T-helper 1 cell treated with Interleukin-12 subunit alpha and Interleukin-12 subunit beta and Interleukin-4 antibody, amounts not matched to agents 30 μg/mL and 1 μg/mL, for 36 hours (primary cell): Measurements from ENCODE around the gene PTPRN2.
"Not testable (repeated sequence)": the region's sequence is repeated elsewhere in the genome, so short reads cannot be mapped to it uniquely, and the experiment has no call there.

Experiments
- H3K27ac Mint-ChIP-seq: one replicate; pipeline ENCODE4 v1.8.0; 2021; ENCODE audit warnings: mild to moderate bottlenecking, mixed read lengths
- H3K27me3 Mint-ChIP-seq: one replicate; pipeline ENCODE4 v1.8.0; 2021; ENCODE audit warnings: low read depth, mixed read lengths
- H3K36me3 Mint-ChIP-seq: one replicate; pipeline ENCODE4 v1.8.0; 2021; ENCODE audit warnings: low read depth, mixed read lengths
- H3K4me1 Mint-ChIP-seq: one replicate; pipeline ENCODE4 v1.8.0; 2021; ENCODE audit warnings: low read depth, mixed read lengths
- H3K4me3 Mint-ChIP-seq: one replicate; pipeline ENCODE4 v1.8.0; 2021; ENCODE audit warnings: mild to moderate bottlenecking, moderate library complexity, mixed read lengths
- H3K9me3 Mint-ChIP-seq: one replicate; pipeline ENCODE4 v1.8.0; 2021; ENCODE audit warnings: mixed read lengths

The PTPRN2 gene

DNA sequence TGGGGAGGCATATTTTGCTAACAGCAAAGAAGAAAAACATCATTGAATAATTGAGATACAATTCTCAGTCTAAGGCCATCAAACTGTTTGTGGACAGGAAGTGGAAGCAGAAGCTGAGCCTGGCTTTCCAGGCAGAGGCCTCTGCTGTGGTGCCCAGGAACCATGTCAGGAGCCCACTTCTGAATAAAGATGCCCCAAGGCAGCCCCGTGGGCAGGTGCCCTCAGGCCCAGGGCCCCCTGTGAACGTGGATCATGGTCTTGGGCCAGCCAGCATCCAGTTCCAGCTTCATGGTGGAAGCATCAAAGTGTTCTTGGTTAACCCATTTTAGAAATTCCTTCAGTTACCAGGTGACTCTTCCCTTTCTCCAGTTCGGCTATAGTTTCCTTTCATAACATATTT, 346.8 kb downstream of the PTPRN2 start:
- Mint-ChIP-seq H3K27me3 (no peaks in the 10 kb centered on the region), H3K27ac (no peak overlapping the region), H3K9me3 (no peaks in the 10 kb centered on the region), H3K4me1 (no peaks in the 10 kb centered on the region), H3K36me3 (no peaks in the 10 kb centered on the region), H3K4me3 (no peak overlapping the region)

DNA sequence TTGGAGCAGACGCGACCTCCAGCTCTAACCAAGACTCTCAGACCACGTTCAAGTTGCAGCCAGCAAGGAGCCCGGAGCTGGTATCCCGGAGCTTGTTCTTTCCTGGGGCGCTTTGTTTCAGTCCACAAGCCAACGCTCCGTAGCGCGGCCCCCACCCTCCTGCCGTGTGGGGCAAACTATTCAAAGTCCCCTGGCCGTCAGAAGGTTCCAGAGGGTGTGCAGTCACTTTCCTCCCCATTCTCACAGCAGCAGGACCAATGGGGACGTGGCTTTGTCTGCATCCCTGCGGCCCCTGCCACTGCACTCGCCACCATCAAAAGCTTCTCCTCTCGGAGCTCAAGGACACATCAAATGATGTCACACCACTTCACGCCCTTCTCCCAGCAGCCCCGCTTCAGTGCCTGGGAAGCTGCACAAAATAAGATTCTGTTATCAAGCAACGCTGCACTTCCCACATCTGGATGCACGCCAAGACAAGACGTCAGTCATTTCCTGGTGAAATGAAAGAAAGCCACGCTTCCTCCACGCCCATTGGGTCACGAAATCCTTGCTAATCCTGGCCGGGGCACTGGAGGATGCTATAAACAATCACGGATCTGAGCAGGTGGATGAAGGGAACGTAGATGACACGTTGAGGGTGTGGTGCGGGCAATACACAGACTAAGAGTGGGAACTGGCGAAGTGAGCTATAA, 348.2 kb downstream of the PTPRN2 start:
- H3K36me3 Mint-ChIP-seq: no peaks in the 10 kb centered on the region
- peaks cover 5% of the 10 kb centered on the region for H3K9me3 Mint-ChIP-seq
- H3K4me1 Mint-ChIP-seq: no peaks in the 10 kb centered on the region
- no peak overlapping the region for H3K27ac Mint-ChIP-seq
- no peaks in the 10 kb centered on the region for H3K27me3 Mint-ChIP-seq
- no peak overlapping the region for H3K4me3 Mint-ChIP-seq

DNA sequence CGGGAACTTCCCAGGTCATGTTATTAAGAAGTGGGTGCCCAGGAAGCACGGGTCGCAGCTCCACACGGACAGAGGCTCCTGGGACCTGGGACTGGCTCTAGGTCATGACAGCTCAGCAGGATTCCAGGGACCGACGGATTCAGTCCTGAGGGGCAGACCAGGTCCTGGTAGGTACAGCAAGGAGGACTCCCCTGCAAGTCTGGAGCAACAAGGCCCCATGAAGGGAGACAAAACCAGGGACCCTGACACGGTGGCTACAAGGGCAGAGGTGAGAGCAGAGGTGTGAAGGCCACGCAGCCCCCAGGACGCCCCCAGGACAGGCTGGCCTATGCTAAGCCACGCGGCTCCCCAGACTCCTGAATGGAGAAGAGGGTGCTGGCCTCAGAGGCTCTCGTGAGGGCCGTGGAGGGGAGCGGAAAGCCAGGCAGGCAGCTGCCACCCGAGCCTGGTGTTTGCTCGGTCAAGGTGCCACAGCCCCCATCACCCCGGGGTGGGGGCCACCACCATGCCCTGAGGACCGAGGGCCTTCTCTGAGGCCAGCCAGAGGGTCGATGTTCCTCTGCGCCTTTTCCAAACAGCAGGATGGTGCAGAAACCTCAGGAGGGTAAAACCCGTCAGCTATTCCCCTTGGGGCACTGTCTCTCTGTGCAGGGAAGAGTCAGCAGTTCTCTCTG, 348.9 kb downstream of the PTPRN2 start:
- no peak overlapping the region for H3K27ac Mint-ChIP-seq
- peaks cover 12% of the 10 kb centered on the region for H3K9me3 Mint-ChIP-seq
- H3K4me1 Mint-ChIP-seq: no peaks in the 10 kb centered on the region
- no peaks in the 10 kb centered on the region for H3K27me3 Mint-ChIP-seq
- no peak overlapping the region for H3K4me3 Mint-ChIP-seq
- H3K36me3 Mint-ChIP-seq: no peaks in the 10 kb centered on the region

- Mint-ChIP-seq H3K27me3 (no peaks in the 10 kb centered on the region), H3K27ac (no peak overlapping the region), H3K9me3 (peaks cover 16% of the 10 kb centered on the region), H3K36me3 (no peaks in the 10 kb centered on the region), H3K4me1 (no peaks in the 10 kb centered on the region), H3K4me3 (no peak overlapping the region)
Measured at GRCh38 chr7:158237672-158238335, 349.8 kb downstream of the PTPRN2 start.

GRCh38 chr7:158236400-158236799, 351.2 kb downstream of the PTPRN2 start:
- Mint-ChIP-seq H3K27me3 (no peaks in the 10 kb centered on the region), H3K36me3 (no peaks in the 10 kb centered on the region), H3K4me3 (no peak overlapping the region), H3K9me3 (peaks cover 22% of the 10 kb centered on the region), H3K4me1 (no peaks in the 10 kb centered on the region), H3K27ac (no peak overlapping the region)

GRCh38 chr7:158235862-158236261, 351.8 kb downstream of the PTPRN2 start:
- Mint-ChIP-seq H3K4me1 (no peaks in the 10 kb centered on the region), H3K36me3 (no peaks in the 10 kb centered on the region), H3K9me3 (peaks cover 22% of the 10 kb centered on the region), H3K27me3 (no peaks in the 10 kb centered on the region), H3K4me3 (no peak overlapping the region), H3K27ac (no peak overlapping the region)

GRCh38 chr7:158229945-158230344, 357.7 kb downstream of the PTPRN2 start:
- H3K4me1 Mint-ChIP-seq: no peaks in the 10 kb centered on the region
- no peaks in the 10 kb centered on the region for H3K27me3 Mint-ChIP-seq
- H3K9me3 Mint-ChIP-seq: peaks cover 35% of the 10 kb centered on the region
- H3K4me3 Mint-ChIP-seq: no peak overlapping the region
- H3K36me3 Mint-ChIP-seq: no peaks in the 10 kb centered on the region
- H3K27ac Mint-ChIP-seq: no peak overlapping the region

DNA sequence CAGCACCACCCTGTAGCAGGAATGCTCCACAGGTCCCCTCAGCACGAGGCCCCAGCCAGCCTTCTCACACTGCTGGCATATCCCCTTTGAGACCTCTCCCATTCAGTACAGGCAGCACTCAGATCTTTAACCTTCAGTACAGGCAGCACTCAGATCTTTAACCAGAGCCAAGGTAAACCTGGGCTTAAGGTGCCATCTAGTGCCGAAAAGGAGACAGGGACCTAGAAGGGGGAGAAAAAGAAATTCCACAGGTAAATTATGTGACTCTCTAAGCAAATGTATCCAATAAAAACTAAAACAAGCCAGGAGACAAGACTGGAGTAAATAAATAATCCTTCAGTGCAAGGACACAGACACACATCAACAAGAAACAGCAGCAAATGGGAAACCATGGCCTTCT, 358.6 kb downstream of the PTPRN2 start:
- Mint-ChIP-seq H3K27me3 (no peaks in the 10 kb centered on the region), H3K36me3 (no peaks in the 10 kb centered on the region), H3K4me1 (no peaks in the 10 kb centered on the region), H3K4me3 (no peak overlapping the region), H3K27ac (no peak overlapping the region), H3K9me3 (peaks cover 31% of the 10 kb centered on the region)

- H3K4me3 Mint-ChIP-seq: no peak overlapping the region
- no peaks in the 10 kb centered on the region for H3K36me3 Mint-ChIP-seq
- H3K9me3 Mint-ChIP-seq: peaks cover 28% of the 10 kb centered on the region
- no peaks in the 10 kb centered on the region for H3K27me3 Mint-ChIP-seq
- no peak overlapping the region for H3K27ac Mint-ChIP-seq
- H3K4me1 Mint-ChIP-seq: no peaks in the 10 kb centered on the region
Measured at GRCh38 chr7:158228131-158228530, 359.5 kb downstream of the PTPRN2 start.

- H3K27me3 Mint-ChIP-seq: no peaks in the 10 kb centered on the region
- no peak overlapping the region for H3K27ac Mint-ChIP-seq
- no peaks in the 10 kb centered on the region for H3K4me1 Mint-ChIP-seq
- H3K9me3 Mint-ChIP-seq: peaks cover 23% of the 10 kb centered on the region
- H3K4me3 Mint-ChIP-seq: no peak overlapping the region
- H3K36me3 Mint-ChIP-seq: no peaks in the 10 kb centered on the region
Measured at GRCh38 chr7:158227258-158227984, 360.2 kb downstream of the PTPRN2 start.

- Mint-ChIP-seq H3K4me3 (no peak overlapping the region), H3K27me3 (no peaks in the 10 kb centered on the region), H3K36me3 (no peaks in the 10 kb centered on the region), H3K9me3 (peaks cover 11% of the 10 kb centered on the region), H3K27ac (no peak overlapping the region), H3K4me1 (no peaks in the 10 kb centered on the region)
Measured at GRCh38 chr7:158216198-158216597, 371.4 kb downstream of the PTPRN2 start.

DNA sequence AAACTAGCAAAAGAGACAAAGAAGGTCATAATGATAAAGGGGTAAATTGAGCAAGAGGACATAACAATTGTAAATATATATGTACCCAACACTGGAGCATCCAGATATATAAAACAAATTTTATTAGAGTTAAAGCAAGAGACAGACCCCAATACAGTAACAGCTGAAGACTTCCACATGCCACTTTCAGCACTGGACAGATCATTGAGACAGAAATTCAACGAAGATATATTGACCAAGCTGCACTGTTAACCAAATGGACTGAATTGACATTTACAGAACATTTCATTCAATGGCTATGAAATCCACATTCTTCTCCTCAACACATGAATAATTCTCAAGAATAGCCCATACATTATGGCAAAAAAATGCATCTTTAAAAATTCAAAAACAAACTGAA, 378.2 kb downstream of the PTPRN2 start:
- H3K27me3 Mint-ChIP-seq: no peaks in the 10 kb centered on the region
- H3K36me3 Mint-ChIP-seq: no peaks in the 10 kb centered on the region
- H3K4me1 Mint-ChIP-seq: no peaks in the 10 kb centered on the region
- no peak overlapping the region for H3K27ac Mint-ChIP-seq
- no peak overlapping the region for H3K4me3 Mint-ChIP-seq
- peaks cover 24% of the 10 kb centered on the region for H3K9me3 Mint-ChIP-seq

DNA sequence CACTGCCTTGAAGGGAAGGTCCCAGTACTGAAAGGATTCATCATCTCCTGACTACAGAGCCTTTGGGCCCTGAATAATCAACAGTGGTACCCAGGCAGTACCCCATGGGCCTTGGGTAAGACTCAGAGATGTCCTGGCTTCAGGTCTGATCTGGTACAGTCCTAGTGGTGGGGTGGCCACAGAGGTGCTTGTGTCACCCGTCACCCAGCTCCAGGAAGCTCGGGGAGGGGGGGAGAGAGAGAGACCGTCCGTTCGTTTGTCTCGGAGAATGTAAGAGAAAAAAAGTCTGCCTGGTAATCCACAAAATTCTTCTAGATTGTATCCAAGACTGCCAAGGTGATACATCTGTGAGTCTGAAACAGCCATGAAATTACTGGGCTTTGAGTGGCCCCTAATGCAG, 381.3 kb downstream of the PTPRN2 start:
- Mint-ChIP-seq H3K4me1 (no peaks in the 10 kb centered on the region), H3K27ac (no peak overlapping the region), H3K27me3 (no peaks in the 10 kb centered on the region), H3K4me3 (no peak overlapping the region), H3K36me3 (no peaks in the 10 kb centered on the region), H3K9me3 (peaks cover 34% of the 10 kb centered on the region)

DNA sequence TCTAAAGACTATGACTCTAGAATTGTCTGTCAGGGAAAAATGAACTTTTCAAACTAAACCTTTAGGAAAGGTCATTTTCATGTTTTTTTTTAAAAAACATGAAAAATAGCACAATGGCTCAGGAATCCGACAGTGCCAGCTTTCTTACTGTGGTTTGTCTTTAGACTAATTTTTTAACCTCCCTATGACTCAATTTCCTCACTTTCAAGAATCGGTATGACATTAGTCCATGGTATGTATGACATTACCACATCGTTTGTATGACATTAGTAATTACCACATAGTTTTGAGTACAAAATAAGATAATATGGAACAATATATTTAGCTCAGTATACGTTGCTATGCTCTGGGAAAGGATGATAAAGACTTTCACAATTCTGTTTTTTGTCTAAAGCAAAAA, 383.2 kb downstream of the PTPRN2 start:
- H3K9me3 Mint-ChIP-seq: peaks cover 25% of the 10 kb centered on the region
- H3K27me3 Mint-ChIP-seq: no peaks in the 10 kb centered on the region
- no peaks in the 10 kb centered on the region for H3K36me3 Mint-ChIP-seq
- no peak overlapping the region for H3K4me3 Mint-ChIP-seq
- no peak overlapping the region for H3K27ac Mint-ChIP-seq
- no peaks in the 10 kb centered on the region for H3K4me1 Mint-ChIP-seq

DNA sequence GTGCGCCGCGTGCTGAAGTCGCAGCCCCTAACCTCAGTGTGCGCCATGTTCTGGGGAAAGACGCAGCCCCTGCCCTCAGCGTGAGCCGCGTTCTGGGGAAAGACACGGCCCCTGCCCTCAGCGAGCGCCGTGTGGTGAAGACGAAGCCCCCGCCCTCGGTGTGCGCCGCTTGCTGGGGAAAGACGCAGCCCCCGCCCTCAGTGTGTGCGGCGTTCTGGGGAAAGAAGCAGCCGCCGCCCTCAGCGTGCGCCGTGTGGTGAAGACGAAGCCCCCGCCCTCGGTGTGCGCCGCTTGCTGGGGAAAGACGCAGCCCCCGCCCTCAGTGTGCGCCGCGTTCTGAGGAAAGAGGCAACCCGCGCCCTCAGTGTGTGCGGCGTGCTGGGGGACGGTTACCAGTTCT, 383.7 kb downstream of the PTPRN2 start:
- not testable (repeated sequence) for H3K27me3 Mint-ChIP-seq, H3K36me3 Mint-ChIP-seq, H3K4me3 Mint-ChIP-seq, H3K4me1 Mint-ChIP-seq, H3K27ac Mint-ChIP-seq
- H3K9me3 Mint-ChIP-seq: peaks cover 21% of the 10 kb centered on the region
